Neural cell (in vitro differentiated cells): ENCODE measurements around the gene MAB21L4.

ENCODE experiments used
- CTCF ChIP-seq: fragments of 450-650 bp; IDR thresholded peaks from 2 replicates; pipeline ENCODE4 v1.5.1; 2014; ENCODE audit warnings: antibody characterized with exemption, mild to moderate bottlenecking, moderate library complexity; ENCODE audit not compliant: poor library complexity, severe bottlenecking
- EZH2 ChIP-seq: fragments of 200-600, 300-800 bp; shearing (Covaris generic), sonication (generic); IDR thresholded peaks from 2 replicates; pipeline ENCODE4 v1.6.1; 2014; ENCODE audit warnings: antibody characterized with exemption, low read length, borderline replicate concordance, mild to moderate bottlenecking; ENCODE audit not compliant: insufficient read depth, poor library complexity, severe bottlenecking
- REST ChIP-seq: IDR thresholded peaks from 2 replicates; pipeline ENCODE4 v1.6.1; 2012; ENCODE audit warnings: borderline replicate concordance

- no peak for TF ChIP-seq EZH2
- TF ChIP-seq CTCF: no peak
- TF ChIP-seq REST: no peak
Observed at GRCh38 chr2:240873098-240873788, 22.7 kb downstream of the MAB21L4 start.
